Fibroblast of skin of left quadriceps (primary cell): ENCODE results near the gene ZNF737.
"Not testable (repeated sequence)": the region's sequence is repeated elsewhere in the genome, so short reads cannot be mapped to it uniquely, and the experiment has no call there.

ENCODE experiments used
- DNase-seq, 2 experiments: peaks; one replicate each; pipeline ENCODE4 v3.0.0-alpha.2; 2013; ENCODE audit warnings: low read depth in 2 of 2

The ZNF737 gene

GRCh38 chr19:20565321-20566018 lies at the start of gene ZNF737:
Gene ZNF737, minus strand, starts transcription at chr19:20565781. Its CDS starts 141 bp downstream, at chr19:20565640.
- peak; percentile 94 for DNase-seq

- not testable (repeated sequence) for DNase-seq
Observed at GRCh38 chr19:20614971-20615370, 49.4 kb upstream of the ZNF737 start.

GRCh38 chr19:20612711-20613316 lies 47.2 kb upstream of the ZNF737 start:
- no peak for DNase-seq

DNA sequence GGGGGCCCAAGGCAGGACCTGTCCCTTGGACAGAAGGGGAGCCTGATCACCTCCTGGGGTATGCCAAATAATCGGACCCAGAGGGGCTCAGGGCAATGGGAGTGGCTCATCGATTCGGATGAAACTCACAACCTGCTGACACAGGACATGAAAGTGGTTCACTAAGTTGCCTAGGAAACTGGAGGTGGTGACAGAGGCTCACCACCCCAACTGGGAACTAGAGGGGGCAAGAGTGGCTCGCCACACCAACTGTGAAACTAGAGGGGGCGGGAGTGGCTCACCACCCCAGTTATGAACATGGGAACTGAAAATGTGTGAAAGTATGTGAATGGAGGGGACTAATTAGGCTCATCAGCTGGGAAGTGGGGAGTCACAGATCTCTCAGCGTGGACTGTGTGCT lies 46.3 kb upstream of the ZNF737 start:
- no peak for DNase-seq

GRCh38 chr19:20607943-20608342 lies 42.4 kb upstream of the ZNF737 start:
- DNase-seq, result no peak

- DNase-seq, result no peak
Observed at GRCh38 chr19:20558571-20558970, 7.0 kb downstream of the ZNF737 start.

DNA sequence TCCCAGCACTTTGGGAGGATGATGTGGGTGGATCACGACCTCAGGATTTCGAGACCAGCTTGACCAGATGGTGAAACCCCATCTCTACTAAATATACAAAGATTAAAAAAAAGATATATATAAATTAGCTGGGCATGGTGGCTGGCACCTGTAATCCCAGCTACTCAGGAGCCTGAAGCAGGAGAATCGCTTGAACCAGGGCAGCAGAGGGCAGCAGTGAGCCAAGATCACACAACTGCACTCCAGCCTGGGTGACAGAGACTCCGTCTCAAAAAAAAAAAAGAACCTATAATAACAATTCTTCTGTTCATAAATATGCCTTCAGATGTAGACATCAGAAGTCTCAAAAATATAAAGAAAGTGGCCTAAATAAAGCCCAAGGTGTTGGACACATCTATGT lies 7.6 kb downstream of the ZNF737 start:
- DNase-seq, result no peak

DNA sequence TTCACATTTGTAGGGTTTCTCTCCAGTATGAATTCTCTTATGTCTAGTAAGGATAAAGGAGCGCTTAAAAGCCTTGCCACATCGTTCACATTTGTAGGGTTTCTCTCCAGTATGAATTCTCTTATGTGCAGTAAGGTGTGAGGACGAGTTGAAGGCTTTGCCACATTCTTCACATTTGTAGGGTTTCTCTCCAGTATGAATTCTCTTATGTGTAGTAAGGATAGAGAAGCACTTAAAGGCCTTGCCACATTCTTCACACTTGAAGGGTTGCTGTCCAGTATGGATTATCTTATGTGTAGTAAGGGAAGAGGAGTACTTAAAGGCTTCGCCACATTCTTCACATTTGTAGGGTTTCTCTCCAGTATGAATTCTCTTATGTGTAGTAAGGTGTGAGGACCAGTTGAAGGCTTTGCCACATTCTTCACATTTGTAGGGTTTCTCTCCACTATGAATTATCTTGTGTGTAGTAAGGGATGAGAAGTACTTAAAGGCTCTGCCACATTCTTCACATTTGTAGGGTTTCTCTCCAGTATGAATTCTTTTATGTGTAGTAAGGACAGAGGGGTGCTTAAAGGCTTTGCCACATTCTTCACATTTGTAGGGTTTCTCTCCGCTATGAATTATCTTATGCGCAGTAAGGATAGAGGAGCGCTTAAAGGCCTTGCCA lies 20.8 kb downstream of the ZNF737 start:
- DNase-seq, result not testable (repeated sequence)

DNA sequence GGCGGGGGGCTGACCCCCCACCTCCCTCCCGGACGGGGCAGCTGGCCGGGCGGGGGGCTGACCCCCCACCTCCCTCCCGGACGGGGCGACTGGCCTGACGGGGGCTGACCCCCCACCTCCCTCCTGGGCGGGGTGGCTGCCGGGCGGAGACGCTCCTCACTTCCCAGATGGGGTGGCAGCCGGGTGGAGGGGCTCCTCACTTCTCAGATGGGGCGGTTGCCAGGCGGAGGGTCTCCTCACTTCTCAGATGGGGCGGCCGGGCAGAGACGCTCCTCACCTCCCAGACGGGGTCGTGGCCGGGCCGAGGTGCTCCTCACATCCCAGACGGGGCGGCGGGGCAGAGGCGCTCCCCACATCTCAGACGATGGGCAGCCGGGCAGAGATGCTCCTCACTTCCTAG lies 35.3 kb downstream of the ZNF737 start:
- DNase-seq, result not testable (repeated sequence)

GRCh38 chr19:20513189-20513904 lies 52.2 kb downstream of the ZNF737 start:
- DNase-seq, result no peak

- DNase-seq, result no peak
Observed at GRCh38 chr19:20503476-20503875, 62.1 kb downstream of the ZNF737 start.
